AG04450 (cell line): ENCODE data around the gene LINC00632. TPM values are rescaled to one million over a fixed set of nuclear protein-coding genes. Genes with fewer than 3 reads are reported as not detected.

ENCODE experiments used
- CTCF ChIA-PET: fragments of 300-600, 350-600 bp; formaldehyde crosslinking; extraction: SDS; loops from one replicate; lab custom pipeline; 2022; ENCODE audit warnings: antibody characterized with exemption, inconsistent platforms; lab: Charles Lee
- POLR2A ChIA-PET: fragments of 350-600 bp; formaldehyde crosslinking; extraction: SDS; loops from one replicate; lab custom pipeline; 2021; ENCODE audit warnings: antibody characterized with exemption, inconsistent platforms; lab: Yijun Ruan, JAX
- DNase-seq: peaks from one replicate; pipeline ENCODE4 v3.0.0-alpha.2; 2011; ENCODE audit warnings: low read depth, low spot score
- H3K27ac ChIP-seq: one replicate; pipeline ENCODE4 v1.5.1; 2012; ENCODE audit warnings: low read depth, low read length, control low read depth
- H3K27me3 ChIP-seq: one replicate; pipeline ENCODE4 v1.6.0; 2012; ENCODE audit warnings: low read length; ENCODE audit not compliant: control insufficient read depth, insufficient read depth
- H3K4me3 ChIP-seq: 2 replicates; pipeline ENCODE4 v1.5.1; 2011; ENCODE audit warnings: mild to moderate bottlenecking, low read depth, low read length, control low read depth
- H3K9me3 ChIP-seq: 2 replicates; pipeline ENCODE4 v1.5.1; 2012; ENCODE audit warnings: low read length; ENCODE audit not compliant: control insufficient read depth, insufficient read depth
- polyA plus RNA-seq: library from polyadenylated mRNA; depleted of rRNA; stranded (reverse); fragments of >200 nt; gene quantifications from 2 replicates; pipeline ENCODE4 v1.2.3, GENCODE V29; 2011
- TF ChIP-seq, protein P1 (sequence below): IDR thresholded peaks from 2 replicates; pipeline ENCODE4 v1.5.1; 2011; ENCODE audit warnings: low read depth, low read length, control low read depth, inconsistent platforms

LINC00632 gene
- polyA plus RNA-seq, 1 experiment = 69.9 TPM

DNA sequence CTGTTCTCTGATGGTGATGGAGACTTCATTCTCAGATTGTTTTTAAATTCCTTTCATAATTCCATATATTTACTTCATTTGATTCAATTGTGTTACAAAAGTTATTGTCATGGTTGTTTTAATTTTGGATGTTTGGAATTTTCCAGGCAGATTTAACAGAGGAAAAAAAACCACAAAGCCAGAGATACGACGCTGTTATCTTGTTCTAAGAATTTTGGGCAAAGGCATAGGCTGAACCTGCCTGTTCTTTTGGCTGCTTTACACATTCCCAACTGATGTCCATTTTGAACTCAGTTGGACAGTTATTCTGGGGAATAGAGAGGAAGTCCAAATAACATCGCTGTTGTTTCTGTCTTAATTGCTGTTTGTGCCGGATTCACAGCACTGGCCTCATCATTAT lies 65.7 kb downstream of the LINC00632 start:
- H3K9me3 ChIP-seq = no peaks in the 10 kb centered on the region; the same call in 1 of the 2 replicates
- no peak for DNase-seq
- no peak overlapping the region for H3K27ac ChIP-seq
- TF ChIP-seq, protein P1, sequence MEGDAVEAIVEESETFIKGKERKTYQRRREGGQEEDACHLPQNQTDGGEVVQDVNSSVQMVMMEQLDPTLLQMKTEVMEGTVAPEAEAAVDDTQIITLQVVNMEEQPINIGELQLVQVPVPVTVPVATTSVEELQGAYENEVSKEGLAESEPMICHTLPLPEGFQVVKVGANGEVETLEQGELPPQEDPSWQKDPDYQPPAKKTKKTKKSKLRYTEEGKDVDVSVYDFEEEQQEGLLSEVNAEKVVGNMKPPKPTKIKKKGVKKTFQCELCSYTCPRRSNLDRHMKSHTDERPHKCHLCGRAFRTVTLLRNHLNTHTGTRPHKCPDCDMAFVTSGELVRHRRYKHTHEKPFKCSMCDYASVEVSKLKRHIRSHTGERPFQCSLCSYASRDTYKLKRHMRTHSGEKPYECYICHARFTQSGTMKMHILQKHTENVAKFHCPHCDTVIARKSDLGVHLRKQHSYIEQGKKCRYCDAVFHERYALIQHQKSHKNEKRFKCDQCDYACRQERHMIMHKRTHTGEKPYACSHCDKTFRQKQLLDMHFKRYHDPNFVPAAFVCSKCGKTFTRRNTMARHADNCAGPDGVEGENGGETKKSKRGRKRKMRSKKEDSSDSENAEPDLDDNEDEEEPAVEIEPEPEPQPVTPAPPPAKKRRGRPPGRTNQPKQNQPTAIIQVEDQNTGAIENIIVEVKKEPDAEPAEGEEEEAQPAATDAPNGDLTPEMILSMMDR = no peak
- no peaks in the 10 kb centered on the region for H3K27me3 ChIP-seq
- POLR2A ChIA-PET = no interaction called here
- no peak overlapping the region for H3K4me3 ChIP-seq
- CTCF ChIA-PET = interaction anchor here (1.0 kb wide), 2 partner anchors 9 to 13 kb away, joined by 4 to 6 read pairs; no protein-coding TSS in a partner anchor

DNA sequence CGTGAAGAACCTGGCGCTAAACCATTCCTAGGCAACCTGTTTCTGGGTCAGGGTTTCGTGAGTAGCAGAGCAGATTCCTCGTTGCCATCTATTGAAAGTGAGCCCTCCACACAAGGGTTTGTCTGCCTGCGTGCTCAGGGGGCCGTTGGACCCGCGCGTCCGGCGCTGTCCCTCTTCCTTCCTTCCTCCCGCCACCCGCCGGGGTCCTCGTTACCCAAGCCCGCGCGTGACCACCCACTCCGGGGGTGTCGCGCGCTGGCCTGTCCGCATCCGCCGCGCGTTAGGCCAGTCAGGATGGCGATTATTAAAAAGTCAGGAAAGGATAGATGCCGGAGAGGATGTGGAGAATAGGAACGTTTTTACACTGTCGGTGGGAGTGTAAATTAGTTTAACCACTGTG lies 66.8 kb downstream of the LINC00632 start:
- Histone ChIP-seq H3K4me3 (no peak overlapping the region), H3K27me3 (no peaks in the 10 kb centered on the region), H3K27ac (no peak overlapping the region), H3K9me3 (no peaks in the 10 kb centered on the region; the same call in 1 of the 2 replicates)
- ChIA-PET CTCF (no interaction called here), POLR2A (no interaction called here)
- TF ChIP-seq, protein P1 = no peak
- DNase-seq = no peak

DNA sequence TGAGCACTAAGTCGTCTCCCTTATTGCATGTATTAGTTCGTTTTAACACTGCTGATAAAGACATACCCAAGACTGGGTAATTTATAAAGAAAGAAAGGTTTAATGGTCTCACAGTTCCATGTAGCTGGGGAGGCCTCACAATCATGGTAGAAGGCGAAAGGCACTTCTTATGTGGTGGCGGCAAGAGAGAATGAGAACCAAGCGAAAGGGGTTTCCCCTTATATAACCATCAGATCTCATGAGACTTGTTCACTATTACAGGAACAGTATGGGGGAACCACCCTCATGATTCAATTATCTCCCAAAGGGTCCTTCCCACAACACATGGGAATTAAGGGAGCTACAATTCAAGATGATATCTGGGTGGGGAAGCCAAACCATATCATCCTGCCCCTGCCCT lies 85.1 kb downstream of the LINC00632 start:
- Histone ChIP-seq H3K9me3 (no peaks in the 10 kb centered on the region), H3K4me3 (no peak overlapping the region), H3K27ac (no peak overlapping the region), H3K27me3 (no peaks in the 10 kb centered on the region)
- TF ChIP-seq, protein P1 = no peak
- DNase-seq = no peak
- POLR2A ChIA-PET = interaction anchor here (1.5 kb wide), 1 partner anchor 30 kb away, joined by 3 read pairs; no protein-coding TSS in a partner anchor
- CTCF ChIA-PET = no interaction called here

DNA sequence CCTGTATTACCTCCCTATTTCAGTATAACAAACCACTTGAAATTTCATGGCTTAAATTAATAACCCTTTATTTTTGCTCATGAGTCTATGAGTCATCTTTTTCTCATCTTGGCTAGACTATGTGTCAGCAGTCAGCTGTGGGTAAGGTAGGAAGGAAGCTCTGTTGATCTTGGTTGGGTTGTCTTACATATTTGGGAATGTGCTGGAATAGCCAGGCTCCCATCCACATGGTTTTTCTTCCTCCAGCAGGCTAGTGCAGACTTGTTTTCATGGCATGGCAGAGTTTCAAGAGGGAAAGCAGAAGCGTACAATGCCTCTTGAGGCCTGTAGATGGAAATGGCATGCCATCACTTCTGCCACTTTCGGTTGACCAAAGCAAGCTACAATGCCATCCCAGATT lies 89.7 kb downstream of the LINC00632 start:
- Histone ChIP-seq H3K27ac (no peak overlapping the region), H3K9me3 (no peaks in the 10 kb centered on the region), H3K4me3 (no peak overlapping the region), H3K27me3 (no peaks in the 10 kb centered on the region)
- TF ChIP-seq, protein P1 = no peak
- CTCF ChIA-PET = no interaction called here
- no peak for DNase-seq
- POLR2A ChIA-PET = no interaction called here

DNA sequence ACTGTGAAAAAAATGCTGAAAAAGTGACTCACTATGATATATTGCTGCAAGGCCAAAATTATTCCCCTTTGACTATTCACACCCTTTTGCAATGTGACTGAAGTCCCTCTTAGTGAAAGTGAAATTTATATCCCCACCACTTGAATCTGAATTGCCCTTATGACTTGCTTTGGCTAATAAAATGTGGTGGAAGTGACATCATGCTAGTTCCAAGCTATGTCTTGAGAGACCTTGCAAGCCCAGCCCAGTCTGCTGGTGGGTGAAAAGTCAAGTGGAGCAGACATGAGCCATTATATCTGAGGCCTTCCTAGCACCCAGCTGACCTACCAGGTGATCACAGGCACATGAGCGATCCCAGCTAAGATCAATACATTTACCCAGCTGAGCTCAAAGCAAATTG lies 94.7 kb downstream of the LINC00632 start:
- TF ChIP-seq, protein P1 = no peak
- CTCF ChIA-PET = no interaction called here
- POLR2A ChIA-PET = no interaction called here

More for the DNA sequence above, 94.7 kb downstream of the LINC00632 start:
- DNase-seq = no peak
- H3K9me3 ChIP-seq = no peaks in the 10 kb centered on the region
- H3K4me3 ChIP-seq = no peak overlapping the region
- H3K27me3 ChIP-seq = no peaks in the 10 kb centered on the region
- H3K27ac ChIP-seq = no peak overlapping the region
